Astrocyte of the spinal cord (primary cell): ENCODE data around the gene GALT.
A peak's percentile ranks its signal among the peaks of the same experiment; 100 is the strongest.
"Not testable (repeated sequence)": the region's sequence is repeated elsewhere in the genome, so short reads cannot be mapped to it uniquely, and the experiment has no call there.

Experiments
- DNase-seq: peaks from one replicate; pipeline ENCODE4 v3.0.0; 2011; ENCODE audit warnings: low read depth, low spot score
- H3K4me3 ChIP-seq: 2 replicates; pipeline ENCODE4 v1.5.1; 2011; ENCODE audit warnings: low read depth, mild to moderate bottlenecking, low read length, moderate library complexity
- in situ Hi-C: cut with HindIII; loops from 2 replicates; pipeline ENCODE4 v1.10.0; 2017; ENCODE audit warnings: low sequenced_read_pairs
- TF ChIP-seq, protein P1 (sequence below): IDR thresholded peaks from 2 replicates; pipeline ENCODE4 v1.5.1; 2012; ENCODE audit warnings: low read depth, mild to moderate bottlenecking, low read length, inconsistent platforms

Gene GALT

DNA sequence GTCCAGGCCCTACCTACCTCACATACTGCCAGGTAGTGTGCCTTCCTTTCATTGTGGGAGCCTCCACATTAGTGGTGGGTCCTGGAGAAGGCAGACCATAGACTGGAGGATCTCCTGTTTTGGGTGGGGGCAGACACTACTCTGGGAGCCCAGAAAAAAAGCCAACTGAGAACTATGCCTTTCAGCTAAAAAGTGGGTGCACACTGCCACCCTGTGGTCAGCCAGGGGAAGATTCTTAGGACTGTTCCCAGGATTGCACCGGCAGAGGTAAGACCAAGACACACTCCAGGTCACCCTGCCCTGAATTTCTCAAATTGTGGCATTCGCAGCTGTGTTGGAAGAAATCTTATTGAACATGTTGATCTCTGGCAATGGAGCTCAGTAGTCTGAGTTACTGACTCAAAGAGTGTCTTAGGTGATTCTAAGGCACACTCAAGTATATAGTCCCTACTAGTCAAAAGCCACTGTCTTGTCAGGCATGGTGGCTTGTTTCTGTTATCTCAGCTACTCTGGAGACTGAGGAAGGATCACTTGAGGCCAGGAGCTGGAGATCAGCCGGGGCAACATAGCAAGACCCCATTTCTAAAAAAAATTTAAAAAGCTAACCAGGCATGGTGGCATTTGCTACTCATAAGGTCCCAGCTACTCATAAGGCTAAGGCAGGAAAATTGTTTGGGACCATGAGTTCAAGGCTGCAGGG is 12.5 kb upstream of the GALT start:
- in situ Hi-C loops = no loop called here

DNA sequence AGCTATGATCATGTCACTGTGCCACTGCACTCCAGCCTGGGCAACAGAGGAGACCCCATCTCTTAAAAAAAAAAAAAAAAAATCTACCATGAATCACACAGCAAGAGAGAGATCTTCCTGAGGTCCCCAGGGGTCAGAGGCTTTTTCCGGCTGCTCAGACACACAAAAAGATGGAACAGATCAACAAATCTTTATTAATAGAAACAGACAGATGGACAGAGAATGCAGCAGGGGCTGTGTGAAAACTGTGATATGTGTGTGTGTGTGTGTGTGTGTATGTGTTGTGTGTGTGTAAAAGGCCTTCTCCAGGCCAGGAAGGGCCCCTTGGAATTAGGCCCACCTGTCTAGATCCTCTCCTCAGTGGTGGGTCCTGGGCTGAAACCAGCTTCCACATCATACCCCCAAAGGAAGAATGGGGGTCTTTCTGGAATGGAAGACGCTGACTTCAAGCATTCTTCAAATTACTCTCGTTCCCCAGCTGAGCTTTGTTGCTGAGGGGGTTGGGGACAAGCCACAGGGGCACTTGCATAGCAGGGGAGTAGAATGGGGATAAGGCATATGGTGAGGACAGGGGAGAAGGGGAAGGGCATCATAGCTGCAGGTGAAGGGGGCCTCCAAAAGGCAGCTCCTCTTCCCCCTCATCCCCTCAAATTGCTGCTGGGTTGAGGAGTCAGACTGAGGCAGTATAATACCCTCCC is 11.8 kb upstream of the GALT start:
- TF ChIP-seq, protein P1, sequence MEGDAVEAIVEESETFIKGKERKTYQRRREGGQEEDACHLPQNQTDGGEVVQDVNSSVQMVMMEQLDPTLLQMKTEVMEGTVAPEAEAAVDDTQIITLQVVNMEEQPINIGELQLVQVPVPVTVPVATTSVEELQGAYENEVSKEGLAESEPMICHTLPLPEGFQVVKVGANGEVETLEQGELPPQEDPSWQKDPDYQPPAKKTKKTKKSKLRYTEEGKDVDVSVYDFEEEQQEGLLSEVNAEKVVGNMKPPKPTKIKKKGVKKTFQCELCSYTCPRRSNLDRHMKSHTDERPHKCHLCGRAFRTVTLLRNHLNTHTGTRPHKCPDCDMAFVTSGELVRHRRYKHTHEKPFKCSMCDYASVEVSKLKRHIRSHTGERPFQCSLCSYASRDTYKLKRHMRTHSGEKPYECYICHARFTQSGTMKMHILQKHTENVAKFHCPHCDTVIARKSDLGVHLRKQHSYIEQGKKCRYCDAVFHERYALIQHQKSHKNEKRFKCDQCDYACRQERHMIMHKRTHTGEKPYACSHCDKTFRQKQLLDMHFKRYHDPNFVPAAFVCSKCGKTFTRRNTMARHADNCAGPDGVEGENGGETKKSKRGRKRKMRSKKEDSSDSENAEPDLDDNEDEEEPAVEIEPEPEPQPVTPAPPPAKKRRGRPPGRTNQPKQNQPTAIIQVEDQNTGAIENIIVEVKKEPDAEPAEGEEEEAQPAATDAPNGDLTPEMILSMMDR = no peak
- no peak overlapping the region for H3K4me3 ChIP-seq
- in situ Hi-C loops = no loop called here

More for the DNA sequence above, 12.5 kb upstream of the GALT start:
- peak; percentile 55 for DNase-seq
- H3K4me3 ChIP-seq = no peak overlapping the region
- TF ChIP-seq, protein P1 = peak; percentile 87

DNA sequence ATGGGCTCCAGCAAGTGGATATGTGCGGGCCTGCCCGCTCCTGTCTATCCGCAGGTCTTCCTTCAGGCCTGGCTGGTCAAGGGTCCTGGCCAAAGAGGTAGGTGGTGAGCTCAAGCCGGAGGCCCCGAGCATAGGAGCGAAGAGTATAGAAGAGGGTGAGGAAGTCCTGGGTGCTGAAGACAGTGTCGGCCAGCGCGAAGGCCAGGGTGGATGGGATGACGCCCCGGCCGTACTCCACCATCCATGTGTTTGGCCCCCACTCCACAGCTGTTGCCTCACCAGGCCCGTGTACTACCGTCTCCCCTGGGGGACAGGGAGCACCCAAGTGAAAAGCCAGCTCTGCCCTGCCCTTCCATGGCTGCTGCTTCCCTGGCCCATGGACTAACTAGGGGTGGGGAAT is 10.9 kb upstream of the GALT start:
- no peak overlapping the region for H3K4me3 ChIP-seq
- TF ChIP-seq, protein P1 = no peak
- no peak for DNase-seq
- in situ Hi-C loops = no loop called here

More for the DNA sequence above, 11.8 kb upstream of the GALT start:
- DNase-seq = no peak

DNA sequence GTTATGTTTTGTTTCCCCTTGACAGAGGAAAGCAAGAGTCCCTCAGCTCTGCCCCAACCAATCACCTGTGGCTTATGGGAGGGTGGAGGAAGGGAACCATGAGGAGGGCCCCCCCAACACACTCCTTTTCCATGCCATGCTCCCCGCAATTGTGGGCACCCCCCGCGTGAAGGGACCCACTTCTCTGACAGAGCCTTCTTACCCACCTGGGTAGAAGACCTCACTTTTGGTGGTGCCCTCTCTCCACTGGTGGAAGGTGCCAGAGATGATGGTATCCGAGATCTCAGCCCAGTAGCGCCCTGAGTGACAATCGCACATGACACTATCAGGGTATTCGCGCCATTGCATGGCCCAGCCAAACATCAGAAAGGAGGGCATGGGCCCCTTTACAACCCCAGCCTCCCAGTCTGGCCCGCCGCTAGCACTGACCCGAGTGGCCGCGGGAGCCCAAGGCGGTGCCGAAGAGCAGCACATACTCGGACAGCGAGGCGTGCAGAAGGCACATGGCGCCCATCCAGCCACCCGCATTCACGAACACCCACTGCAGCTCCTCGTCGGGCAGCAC is 9.6 kb upstream of the GALT start:
- TF ChIP-seq, protein P1 = no peak
- in situ Hi-C loops = no loop called here
- peak overlapping the region; percentile 72 for H3K4me3 ChIP-seq
- DNase-seq = no peak

DNA sequence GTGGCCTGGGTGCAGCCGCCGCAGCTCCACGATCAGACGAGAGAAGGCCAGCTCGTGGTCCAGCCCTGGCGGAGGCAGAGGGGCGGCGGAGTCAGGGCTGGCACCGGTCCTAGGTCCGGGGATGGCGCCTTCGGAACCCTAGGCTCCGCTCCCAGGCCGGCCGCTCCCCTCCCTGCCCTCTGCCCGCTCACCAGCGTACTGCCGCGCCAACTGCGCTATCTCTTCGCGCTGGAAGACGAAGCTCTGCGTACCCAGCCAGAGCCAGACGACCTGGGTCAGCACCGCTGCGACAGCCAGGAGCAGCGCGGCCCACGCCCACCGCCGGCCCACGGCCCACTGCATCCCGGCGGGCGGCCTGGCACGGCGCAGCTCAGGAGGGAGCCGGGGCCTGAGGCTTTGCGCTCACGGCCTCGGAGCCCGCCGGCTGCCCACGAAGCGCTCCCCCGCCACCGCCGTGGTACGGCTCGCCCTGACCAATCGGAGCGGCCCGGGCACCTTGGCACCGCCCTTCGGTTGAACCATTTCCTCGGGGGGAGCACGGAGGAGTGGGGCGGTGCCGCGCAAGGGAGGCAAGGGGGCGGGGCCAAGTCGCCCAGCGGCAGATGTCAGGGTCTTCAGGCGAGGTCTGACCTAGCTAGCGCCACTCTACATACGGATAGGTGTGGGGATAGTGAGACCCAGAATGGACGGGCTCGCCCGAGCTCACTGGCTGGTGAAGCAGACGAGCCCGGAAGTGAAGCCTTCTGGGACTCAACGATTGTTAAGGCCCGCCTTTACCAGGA is 8.9 kb upstream of the GALT start, which contains the start of gene SIGMAR1:
SIGMAR1 (minus strand) TSS at position 432 of the 782 bp plus-strand sequence; CDS start at position 342, 90 bp downstream.
- in situ Hi-C loops = no loop called here
- TF ChIP-seq, protein P1 = no peak
- peak within 1 kb of the TSS; percentile 72 for H3K4me3 ChIP-seq

DNA sequence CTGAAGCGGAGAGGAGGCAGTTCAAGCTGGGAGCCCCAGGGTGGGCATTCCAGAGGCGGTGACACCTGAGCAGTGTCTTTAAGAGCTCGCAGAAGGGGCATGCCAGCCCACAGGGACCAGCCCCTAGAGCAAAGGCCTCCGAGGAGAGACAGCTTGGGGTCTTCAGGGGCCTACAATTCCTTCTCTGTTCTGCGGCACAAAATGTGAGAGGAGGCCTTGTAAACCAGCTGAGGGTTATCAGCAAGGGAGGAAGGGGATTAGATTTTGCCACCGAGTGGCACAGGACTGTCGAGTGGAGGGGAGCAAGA is 8.4 kb upstream of the GALT start:
- TF ChIP-seq, protein P1 = no peak
- in situ Hi-C loops = no loop called here

More for the DNA sequence above, 8.9 kb upstream of the GALT start, which contains the start of gene SIGMAR1:
- DNase-seq = peak; percentile 93

DNA sequence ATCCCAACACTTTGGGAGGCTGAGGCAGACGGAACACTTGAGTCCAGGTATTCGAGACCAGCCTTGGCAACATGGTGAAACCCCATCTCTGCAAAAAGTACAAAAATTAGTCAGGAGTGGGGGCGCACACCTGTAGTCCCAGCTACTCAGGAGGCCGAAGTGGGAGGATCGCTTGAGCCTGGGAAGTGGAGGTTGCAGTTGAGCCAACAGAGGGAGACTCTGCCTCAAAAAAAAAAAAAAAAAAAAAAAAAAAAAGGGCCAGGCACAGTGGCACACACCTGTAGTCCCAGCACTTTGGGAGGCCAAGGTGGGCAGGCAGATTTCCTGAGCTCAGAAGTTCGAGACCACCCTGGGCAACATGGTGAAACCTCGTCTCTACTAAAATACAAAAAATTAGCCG is 7.2 kb upstream of the GALT start:
- H3K4me3 ChIP-seq, DNase-seq, in situ Hi-C loops: not testable (repeated sequence)

More for the DNA sequence above, 8.4 kb upstream of the GALT start:
- H3K4me3 ChIP-seq = peak overlapping the region; percentile 72
- DNase-seq = no peak
